Left ventricle myocardium inferior (tissue), 1 donor: ENCODE data around the gene RUFY1. TPM values are rescaled to one million over a fixed set of nuclear protein-coding genes. Genes with fewer than 3 reads are reported as not detected.

ENCODE experiments used
- DNase-seq: peaks from one replicate; pipeline ENCODE4 v3.0.0-alpha.2; 2020
- H3K27ac ChIP-seq: fragments of 200-600 bp; replicated peaks from 2 replicates; pipeline ENCODE4 v1.8.0; 2021
- H3K27me3 ChIP-seq: fragments of 200-600 bp; 2 replicates; pipeline ENCODE4 v1.8.0; 2021; ENCODE audit warnings: low read depth
- H3K36me3 ChIP-seq: fragments of 200-600 bp; 2 replicates; pipeline ENCODE4 v1.8.0; 2021
- H3K4me1 ChIP-seq: fragments of 200-600 bp; 2 replicates; pipeline ENCODE4 v1.8.0; 2021
- H3K4me3 ChIP-seq: fragments of 200-600 bp; 2 replicates; pipeline ENCODE4 v1.8.0; 2021; ENCODE audit warnings: mild to moderate bottlenecking, moderate library complexity
- H3K9me3 ChIP-seq: fragments of 200-600 bp; replicated peaks from 2 replicates; pipeline ENCODE4 v1.8.0; 2021
- intact Hi-C: fragments of 100-400 bp; cut with micrococcal nuclease; formaldehyde crosslinking; loops from one replicate; pipeline ENCODE4 v1.11.0; 2022
- total RNA-seq: library from RNA; stranded (reverse); fragmentation: NEBNext Ultra II Directional; extraction: Animal tissue kit (Norgen Biotek cat#: 25700); gene quantifications from one replicate; pipeline ENCODE4 v1.2.1, GENCODE V29; 2021
- TF ChIP-seq, protein P1 (sequence below): fragments of 200-600 bp; IDR thresholded peaks from 2 replicates; pipeline ENCODE4 v1.8.0; 2021; ENCODE audit warnings: antibody characterized with exemption, mild to moderate bottlenecking, borderline replicate concordance
- donor health status: DM: no; HTN: yes; CAD: no; lungs with severe emphysema.

Gene RUFY1
- total RNA-seq, 1 donor from 2014 or later, result 21.5 TPM

DNA sequence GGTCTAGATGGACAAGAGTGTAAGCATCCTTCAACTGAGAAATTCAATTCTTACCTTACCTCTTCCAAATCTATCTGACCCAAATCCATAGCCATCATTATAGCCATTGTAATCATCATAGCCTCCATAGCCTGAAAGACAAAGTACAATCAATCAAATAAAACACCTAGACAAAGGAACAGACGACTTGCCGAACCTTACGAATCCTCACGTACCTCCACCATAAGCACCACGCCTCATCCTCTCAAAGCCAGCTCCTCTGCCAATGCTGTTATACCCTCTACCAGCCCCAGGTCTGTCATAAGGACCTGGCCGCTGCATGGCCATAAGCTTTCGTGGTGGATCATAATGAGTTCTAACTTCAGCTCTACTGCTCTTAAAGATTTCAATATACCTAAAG lies 67.6 kb downstream of the RUFY1 start:
- intact Hi-C loops, result no loop called here
- no peaks in the 10 kb centered on the region for H3K27me3 ChIP-seq
- no peaks in the 10 kb centered on the region for H3K9me3 ChIP-seq
- H3K4me1 ChIP-seq, result peaks cover 97% of the 10 kb centered on the region
- no peak overlapping the region for H3K27ac ChIP-seq
- no peak for DNase-seq
- H3K36me3 ChIP-seq, result peaks cover 96% of the 10 kb centered on the region
- H3K4me3 ChIP-seq, result no peak overlapping the region
- TF ChIP-seq, protein P1, sequence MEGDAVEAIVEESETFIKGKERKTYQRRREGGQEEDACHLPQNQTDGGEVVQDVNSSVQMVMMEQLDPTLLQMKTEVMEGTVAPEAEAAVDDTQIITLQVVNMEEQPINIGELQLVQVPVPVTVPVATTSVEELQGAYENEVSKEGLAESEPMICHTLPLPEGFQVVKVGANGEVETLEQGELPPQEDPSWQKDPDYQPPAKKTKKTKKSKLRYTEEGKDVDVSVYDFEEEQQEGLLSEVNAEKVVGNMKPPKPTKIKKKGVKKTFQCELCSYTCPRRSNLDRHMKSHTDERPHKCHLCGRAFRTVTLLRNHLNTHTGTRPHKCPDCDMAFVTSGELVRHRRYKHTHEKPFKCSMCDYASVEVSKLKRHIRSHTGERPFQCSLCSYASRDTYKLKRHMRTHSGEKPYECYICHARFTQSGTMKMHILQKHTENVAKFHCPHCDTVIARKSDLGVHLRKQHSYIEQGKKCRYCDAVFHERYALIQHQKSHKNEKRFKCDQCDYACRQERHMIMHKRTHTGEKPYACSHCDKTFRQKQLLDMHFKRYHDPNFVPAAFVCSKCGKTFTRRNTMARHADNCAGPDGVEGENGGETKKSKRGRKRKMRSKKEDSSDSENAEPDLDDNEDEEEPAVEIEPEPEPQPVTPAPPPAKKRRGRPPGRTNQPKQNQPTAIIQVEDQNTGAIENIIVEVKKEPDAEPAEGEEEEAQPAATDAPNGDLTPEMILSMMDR, result no peak

DNA sequence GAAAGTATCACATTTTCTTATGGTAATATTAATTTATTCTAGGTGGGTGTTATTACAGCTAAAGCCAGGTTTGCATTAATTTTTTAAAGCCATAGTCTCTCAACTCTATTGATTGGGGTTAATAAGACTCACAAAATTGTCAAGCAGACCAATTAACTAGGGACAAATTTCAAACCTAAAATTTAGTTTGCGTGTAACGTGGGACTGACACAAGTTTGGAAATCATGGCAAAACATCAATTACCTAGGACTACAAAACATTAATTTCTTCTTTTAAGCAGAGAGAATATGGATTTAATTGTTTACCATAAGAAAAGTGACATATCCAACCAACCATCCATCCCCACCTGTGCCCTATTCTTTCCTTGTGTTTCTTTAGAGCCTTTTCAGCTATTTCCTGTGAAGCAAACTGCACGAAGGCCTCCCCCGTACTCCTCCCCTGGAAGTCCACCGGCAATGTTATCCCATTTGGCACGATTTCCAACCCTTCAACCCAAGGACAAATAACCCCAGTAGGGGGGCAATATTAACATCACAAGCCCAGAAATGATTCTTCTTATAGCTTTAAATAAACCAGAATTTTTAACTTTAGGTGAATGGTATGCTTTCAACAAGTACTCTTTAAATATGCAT lies 68.7 kb downstream of the RUFY1 start:
- Histone ChIP-seq H3K9me3 (no peaks in the 10 kb centered on the region), H3K4me1 (peaks cover 93% of the 10 kb centered on the region), H3K27ac (no peak overlapping the region), H3K4me3 (peak overlapping the region; percentile 99), H3K36me3 (peaks cover 85% of the 10 kb centered on the region), H3K27me3 (no peaks in the 10 kb centered on the region)
- intact Hi-C loops, result no loop called here
- no peak for DNase-seq
- TF ChIP-seq, protein P1, result no peak

DNA sequence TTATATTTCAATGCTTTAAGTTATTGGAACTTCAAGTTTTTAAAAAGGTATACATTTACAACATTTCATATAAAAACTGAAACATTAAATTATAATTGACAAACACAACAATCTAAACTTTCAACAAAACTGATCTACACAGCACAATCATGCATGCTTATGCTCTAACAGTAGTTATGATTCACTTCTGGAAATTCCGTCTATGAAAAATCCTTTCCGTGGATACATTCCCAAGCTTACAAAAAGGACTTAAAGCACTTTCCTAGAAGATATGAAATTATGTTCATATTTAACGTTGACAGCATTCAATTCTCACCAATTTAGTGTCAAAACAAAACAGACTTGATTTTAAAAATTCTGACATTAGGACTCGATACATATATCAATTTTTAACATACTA lies 69.4 kb downstream of the RUFY1 start:
- TF ChIP-seq, protein P1, result no peak
- Histone ChIP-seq H3K9me3 (no peaks in the 10 kb centered on the region), H3K4me1 (peaks cover 93% of the 10 kb centered on the region), H3K4me3 (peak overlapping the region; percentile 99), H3K27ac (peak overlapping the region; percentile 100), H3K36me3 (peaks cover 78% of the 10 kb centered on the region), H3K27me3 (no peaks in the 10 kb centered on the region)
- no peak for DNase-seq
- intact Hi-C loops, result no loop called here

DNA sequence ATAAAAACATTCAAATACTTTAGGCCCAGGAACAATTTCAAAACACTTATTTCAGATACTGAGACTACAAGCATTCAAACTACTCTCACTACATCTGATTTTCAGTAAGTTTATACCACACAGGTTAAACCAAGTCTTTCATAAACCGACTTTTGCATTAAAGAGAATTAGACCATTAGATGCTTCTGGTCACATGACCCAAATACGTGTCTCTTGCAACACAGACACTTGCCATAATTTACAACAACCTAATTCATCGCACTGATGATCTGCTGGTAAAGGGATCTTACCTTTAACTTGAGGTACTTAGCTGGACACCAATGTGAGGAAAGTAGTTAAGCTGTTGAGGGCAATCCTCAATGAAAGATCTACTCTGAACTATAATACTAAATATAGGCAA lies 69.9 kb downstream of the RUFY1 start:
- TF ChIP-seq, protein P1, result no peak
- H3K4me1 ChIP-seq, result peaks cover 92% of the 10 kb centered on the region
- no peak for DNase-seq
- peaks cover 73% of the 10 kb centered on the region for H3K36me3 ChIP-seq
- no peaks in the 10 kb centered on the region for H3K27me3 ChIP-seq
- H3K9me3 ChIP-seq, result no peaks in the 10 kb centered on the region
- H3K27ac ChIP-seq, result peak overlapping the region; percentile 100
- peak overlapping the region; percentile 99 for H3K4me3 ChIP-seq
- intact Hi-C loops, result no loop called here

DNA sequence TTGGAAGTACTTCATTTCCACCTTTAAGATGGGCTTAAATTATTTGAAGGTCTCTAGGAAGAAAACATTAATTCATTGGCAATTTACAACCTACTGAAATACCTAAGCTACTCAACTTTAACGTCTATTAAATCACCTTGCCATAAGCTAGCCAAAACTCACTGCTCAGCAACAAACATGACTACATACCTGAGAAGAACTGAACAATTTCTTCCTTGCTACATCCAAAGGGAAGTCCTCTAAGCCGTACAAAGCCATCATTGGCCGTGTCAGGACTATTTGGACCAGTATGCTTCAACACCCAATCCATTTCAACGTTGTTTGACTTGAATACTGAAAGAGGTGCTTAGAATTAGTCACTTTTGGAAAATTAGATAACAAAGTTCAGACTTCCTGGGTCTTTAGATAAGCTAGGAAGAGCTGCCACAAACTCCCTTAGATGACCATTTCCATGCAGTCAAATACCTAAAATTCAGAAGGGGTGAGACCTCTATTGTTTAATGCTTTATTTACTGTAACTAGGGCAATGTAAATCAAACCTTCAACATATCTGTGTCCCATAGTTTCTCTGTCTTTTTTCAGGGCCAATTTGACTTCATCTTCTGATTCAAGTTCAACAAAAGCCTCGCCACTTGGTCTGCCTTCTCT lies 70.5 kb downstream of the RUFY1 start:
- H3K9me3 ChIP-seq, result no peaks in the 10 kb centered on the region
- intact Hi-C loops, result no loop called here
- H3K4me3 ChIP-seq, result peak overlapping the region; percentile 99
- H3K27me3 ChIP-seq, result no peaks in the 10 kb centered on the region
- peaks cover 86% of the 10 kb centered on the region for H3K4me1 ChIP-seq
- H3K36me3 ChIP-seq, result peaks cover 67% of the 10 kb centered on the region
- TF ChIP-seq, protein P1, result no peak
- no peak for DNase-seq
- peak overlapping the region; percentile 100 for H3K27ac ChIP-seq
